Neural cell (in vitro differentiated cells): ENCODE data around the gene CEP192. TPM values are rescaled to one million over a fixed set of nuclear protein-coding genes. Genes with fewer than 3 reads are reported as not detected.
A peak's percentile ranks its signal among the peaks of the same experiment; 100 is the strongest.

ENCODE experiments used
- H2AFZ ChIP-seq: fragments of 200-600, 300-800 bp; sonication (generic), shearing (Covaris generic); 2 replicates; pipeline ENCODE4 v1.6.0; 2014; ENCODE audit warnings: low read depth, mild to moderate bottlenecking, antibody characterized with exemption, low read length, moderate library complexity
- H3F3A ChIP-seq: fragments of 200-600 bp; shearing (Covaris generic); 2 replicates; pipeline ENCODE4 v1.6.1; 2016; ENCODE audit warnings: mild to moderate bottlenecking, moderate library complexity, mixed read lengths, antibody characterized with exemption, low read length; ENCODE audit not compliant: insufficient read depth, poor library complexity, severe bottlenecking
- H3K27ac ChIP-seq: fragments of 200-600, 300-800 bp; sonication (generic), shearing (Covaris generic); 2 replicates; pipeline ENCODE4 v1.5.1; 2014; ENCODE audit warnings: mild to moderate bottlenecking, low read length, moderate library complexity
- H3K27me3 ChIP-seq: fragments of 300-800, 200-600 bp; sonication (generic), shearing (Covaris generic); 2 replicates; pipeline ENCODE4 v1.6.0; 2014; ENCODE audit warnings: mild to moderate bottlenecking, low read depth, low read length, moderate library complexity; ENCODE audit not compliant: insufficient read depth
- H3K36me3 ChIP-seq: fragments of 300-800, 200-600 bp; sonication (generic), shearing (Covaris generic); 2 replicates; pipeline ENCODE4 v1.5.1; 2014; ENCODE audit warnings: mild to moderate bottlenecking, antibody characterized with exemption, low read length, moderate library complexity; ENCODE audit not compliant: insufficient read depth
- H3K4me2 ChIP-seq: fragments of 300-800, 200-600 bp; sonication (generic), shearing (Covaris generic); 2 replicates; pipeline ENCODE4 v1.6.0; 2014; ENCODE audit warnings: mild to moderate bottlenecking, low read length
- H3K4me3 ChIP-seq: fragments of 300-800, 200-600 bp; sonication (generic), shearing (Covaris generic); 2 replicates; pipeline ENCODE4 v1.5.1; 2014; ENCODE audit warnings: mild to moderate bottlenecking, low read length, moderate library complexity
- H3K79me2 ChIP-seq: fragments of 200-600 bp; shearing (Covaris generic); replicated peaks from 2 replicates; pipeline ENCODE4 v1.6.0; 2014; ENCODE audit warnings: mild to moderate bottlenecking, low read length, moderate library complexity; ENCODE audit not compliant: insufficient read depth
- H3K9ac ChIP-seq: fragments of 300-800, 200-600 bp; sonication (generic), shearing (Covaris generic); 2 replicates; pipeline ENCODE4 v1.6.1; 2016; ENCODE audit warnings: mild to moderate bottlenecking, low read length, mixed read lengths
- H3K9me2 ChIP-seq: fragments of 200-600 bp; shearing (Covaris generic); 2 replicates; pipeline ENCODE4 v1.6.1; 2016; ENCODE audit warnings: mild to moderate bottlenecking, low read length, mixed read lengths; ENCODE audit not compliant: insufficient read depth
- H3K9me3 ChIP-seq: fragments of 200-600, 300-800 bp; sonication (generic), shearing (Covaris generic); 2 replicates; pipeline ENCODE4 v1.6.1; 2016; ENCODE audit warnings: mild to moderate bottlenecking, mixed run types, low read length, moderate library complexity, mixed read lengths
- H4K20me1 ChIP-seq: fragments of 200-600 bp; shearing (Covaris generic); 2 replicates; pipeline ENCODE4 v1.6.1; 2016; ENCODE audit warnings: mild to moderate bottlenecking, mixed run types; ENCODE audit not compliant: insufficient read depth
- CTCF ChIP-seq: fragments of 450-650 bp; IDR thresholded peaks from 2 replicates; pipeline ENCODE4 v1.5.1; 2014; ENCODE audit warnings: antibody characterized with exemption, mild to moderate bottlenecking, moderate library complexity; ENCODE audit not compliant: poor library complexity, severe bottlenecking
- EP300 ChIP-seq: fragments of 450-650 bp; conservative IDR thresholded peaks from 2 replicates; pipeline ENCODE4 v1.6.1; 2014; ENCODE audit warnings: antibody characterized with exemption, mild to moderate bottlenecking, moderate library complexity; ENCODE audit not compliant: poor library complexity, severe bottlenecking
- EZH2 ChIP-seq: fragments of 200-600, 300-800 bp; shearing (Covaris generic), sonication (generic); IDR thresholded peaks from 2 replicates; pipeline ENCODE4 v1.6.1; 2014; ENCODE audit warnings: antibody characterized with exemption, low read length, borderline replicate concordance, mild to moderate bottlenecking; ENCODE audit not compliant: insufficient read depth, poor library complexity, severe bottlenecking
- MXI1 ChIP-seq: fragments of 450-650 bp; conservative IDR thresholded peaks from 2 replicates; pipeline ENCODE4 v1.6.1; 2014; ENCODE audit warnings: antibody characterized with exemption, mild to moderate bottlenecking; ENCODE audit not compliant: poor library complexity, severe bottlenecking
- POLR2AphosphoS5 ChIP-seq: IDR thresholded peaks from 2 replicates; pipeline ENCODE4 v1.6.1; 2012
- RAD21 ChIP-seq: fragments of 450-650 bp; conservative IDR thresholded peaks from 2 replicates; pipeline ENCODE4 v1.6.1; 2014; ENCODE audit warnings: antibody characterized with exemption, mild to moderate bottlenecking, moderate library complexity
- REST ChIP-seq: IDR thresholded peaks from 2 replicates; pipeline ENCODE4 v1.6.1; 2012; ENCODE audit warnings: borderline replicate concordance
- SMC3 ChIP-seq: fragments of 450-650 bp; conservative IDR thresholded peaks from 2 replicates; pipeline ENCODE4 v1.6.1; 2014; ENCODE audit warnings: antibody characterized with exemption, mild to moderate bottlenecking, moderate library complexity; ENCODE audit not compliant: poor library complexity
- TAF1 ChIP-seq: IDR thresholded peaks from 2 replicates; pipeline ENCODE4 v1.6.1; 2012; ENCODE audit warnings: low read depth
- polyA plus RNA-seq: library from polyadenylated mRNA; depleted of rRNA; stranded (reverse); fragments of >200 nt; gene quantifications from 2 replicates; pipeline ENCODE4 v1.2.3, GENCODE V29; 2014

The CEP192 gene
- polyA plus RNA-seq, 1 donor from 2014 or later = 28.1 TPM

GRCh38 chr18:12990641-12990966, 558 bp upstream of the CEP192 start:
- Histone ChIP-seq H3F3A (no peaks in the 10 kb centered on the region), H3K9me3 (no peaks in the 10 kb centered on the region), H3K27ac (no peak overlapping the region), H3K9ac (peak overlapping the region; percentile 45), H3K27me3 (no peaks in the 10 kb centered on the region), H3K36me3 (no peaks in the 10 kb centered on the region), H3K4me3 (peak overlapping the region; percentile 93), H3K79me2 (peaks cover 37% of the 10 kb centered on the region), H3K4me2 (peak overlapping the region; percentile 57), H3K9me2 (no peaks in the 10 kb centered on the region), H2AFZ (peak overlapping the region; percentile 43), H4K20me1 (no peaks in the 10 kb centered on the region)
- TF ChIP-seq REST (no peak), EZH2 (no peak), RAD21 (no peak), TAF1 (no peak), CTCF (no peak), MXI1 (no peak), POLR2AphosphoS5 (no peak), SMC3 (no peak), EP300 (no peak)

GRCh38 chr18:12991821-12992179, 638 bp downstream of the CEP192 start:
- peak overlapping the region; percentile 80 for H3K9ac ChIP-seq
- H3K79me2 ChIP-seq = peaks cover 46% of the 10 kb centered on the region
- peak overlapping the region; percentile 78 for H3K4me2 ChIP-seq
- H4K20me1 ChIP-seq = no peaks in the 10 kb centered on the region
- TF ChIP-seq SMC3 = no peak
- no peak for TF ChIP-seq EP300
- no peak for TF ChIP-seq TAF1
- TF ChIP-seq CTCF = no peak
- no peak for TF ChIP-seq MXI1
- no peak for TF ChIP-seq REST
- TF ChIP-seq RAD21 = no peak
- no peak for TF ChIP-seq EZH2
- no peak for TF ChIP-seq POLR2AphosphoS5
- H3K27ac ChIP-seq = peak overlapping the region; percentile 74
- H2AFZ ChIP-seq = peak overlapping the region; percentile 88
- H3K4me3 ChIP-seq = peak overlapping the region; percentile 93
- H3K27me3 ChIP-seq = no peaks in the 10 kb centered on the region
- H3F3A ChIP-seq = no peaks in the 10 kb centered on the region
- no peaks in the 10 kb centered on the region for H3K9me3 ChIP-seq
- no peaks in the 10 kb centered on the region for H3K9me2 ChIP-seq
- H3K36me3 ChIP-seq = no peaks in the 10 kb centered on the region
